HepG2 (cell line): ENCODE results near the gene FECH. TPM values are rescaled to one million over a fixed set of nuclear protein-coding genes. Genes with fewer than 3 reads are reported as not detected.

Source experiments
- ATAC-seq: fragments of 200-7000 bp; cut with Tn5 transposase; 3 replicates; pipeline ENCODE4 v1.9.1; 2020; ENCODE audit warnings: mild to moderate bottlenecking, moderate library complexity
- BruUV-seq: library from RNA; stranded (reverse); fragments of 400-500 nt; replicated peaks from 2 replicates; lab custom pipeline; 2021; lab: Mats Ljungman, UMichigan
- CTCF ChIA-PET: fragments of 300-600 bp; formaldehyde crosslinking; extraction: SDS; loops from one replicate; lab custom pipeline; 2021; ENCODE audit warnings: low total read pairs, inconsistent platforms, low intra/inter-chr PET ratio; lab: Yijun Ruan, JAX
- POLR2A ChIA-PET: fragments of 350-600 bp; sonication (Branson Sonifier 250); formaldehyde crosslinking; loops from one replicate; lab custom pipeline; 2020; ENCODE audit warnings: antibody characterized with exemption, inconsistent platforms; lab: Yijun Ruan, JAX
- DNase-seq: peaks from one replicate; pipeline ENCODE4 v3.0.0-alpha.2; 2015; ENCODE audit warnings: low spot score
- FAIRE-seq: peaks from 3 replicates; lab custom pipeline; 2011; peaks lifted over from hg19 to GRCh38; lab: Jason Lieb, UNC
- H2AFZ ChIP-seq: one replicate; pipeline ENCODE4 v1.6.1; 2011; ENCODE audit warnings: low read length, inconsistent platforms
- H3K27ac ChIP-seq: fragments of 300-600 bp; 3 replicates; pipeline ENCODE4 v1.8.0; 2011; ENCODE audit warnings: mixed run types, mild to moderate bottlenecking, mixed read lengths, low read length, inconsistent platforms; ENCODE audit not compliant: insufficient read depth; ENCODE audit errors: extremely low read length
- H3K27me3 ChIP-seq, 2 experiments: fragments of 200-600 bp in 1 of 2; 2 replicates in 1 of 2; 3 replicates in 1 of 2; pipeline versions ENCODE4 v1.6.0 to v1.8.0; 2011; ENCODE audit warnings: low read length in 2 of 2, mild to moderate bottlenecking in 2 of 2, moderate library complexity in 2 of 2, inconsistent platforms in 1 of 2; ENCODE audit not compliant: insufficient read depth in 2 of 2, control insufficient read depth in 1 of 2
- H3K36me3 ChIP-seq, 2 experiments: fragments of 200-600 bp in 1 of 2; replicated peaks in 1 of 2; 2 replicates in 1 of 2; 3 replicates in 1 of 2; pipeline versions ENCODE4 v1.5.1 to v1.8.0; 2011; ENCODE audit warnings: low read length in 2 of 2, inconsistent platforms in 1 of 2; ENCODE audit not compliant: insufficient read depth in 2 of 2, control insufficient read depth in 1 of 2
- H3K4me1 ChIP-seq: 2 replicates; pipeline ENCODE4 v1.5.1; 2012; ENCODE audit warnings: low read length, inconsistent platforms; ENCODE audit not compliant: insufficient read depth
- H3K4me2 ChIP-seq: 2 replicates; pipeline ENCODE4 v1.6.0; 2011; ENCODE audit warnings: low read depth, low read length, inconsistent platforms
- H3K4me3 ChIP-seq, 3 experiments: fragments of 200-600 bp in 1 of 3; sonication (generic), shearing (Covaris generic) in 1 of 3; replicated peaks in 1 of 3; 2 replicates each; pipeline ENCODE4 v1.5.1; 2011 to 2016; ENCODE audit warnings: low read length in 3 of 3, inconsistent platforms in 2 of 3, low read depth in 2 of 3, mild to moderate bottlenecking in 2 of 3, control low read depth in 1 of 3, mixed read lengths in 1 of 3; ENCODE audit not compliant: insufficient read depth in 1 of 3
- H3K79me2 ChIP-seq: one replicate; pipeline ENCODE4 v1.6.1; 2011; ENCODE audit warnings: low read length, inconsistent platforms; ENCODE audit not compliant: insufficient read depth
- H3K9ac ChIP-seq: 2 replicates; pipeline ENCODE4 v1.6.0; 2011; ENCODE audit warnings: mild to moderate bottlenecking, low read depth, low read length, inconsistent platforms; ENCODE audit not compliant: insufficient read depth
- H3K9me3 ChIP-seq: 2 replicates; pipeline ENCODE4 v1.5.1; 2012; ENCODE audit warnings: mild to moderate bottlenecking, low read length
- H4K20me1 ChIP-seq: 2 replicates; pipeline ENCODE4 v1.6.0; 2011; ENCODE audit warnings: inconsistent platforms, mild to moderate bottlenecking, low read length, moderate library complexity; ENCODE audit not compliant: insufficient read depth
- GPN1 ChIP-seq: sonication (generic); formaldehyde crosslinking; IDR thresholded peaks from 2 replicates; pipeline ENCODE4 v1.5.1; 2020; ENCODE audit warnings: missing genetic modification reagents, borderline replicate concordance
- KLF12 ChIP-seq: sonication (generic); formaldehyde crosslinking; IDR thresholded peaks from 2 replicates; pipeline ENCODE4 v1.4.0; 2020; ENCODE audit warnings: missing genetic modification reagents, borderline replicate concordance
- PRMT3 ChIP-seq: sonication (generic); formaldehyde crosslinking; IDR thresholded peaks from 2 replicates; pipeline ENCODE4 v1.8.1; 2022; ENCODE audit warnings: low read depth, mild to moderate bottlenecking, moderate library complexity, missing genetic modification reagents, borderline replicate concordance
- RNF219 ChIP-seq: sonication (generic); formaldehyde crosslinking; IDR thresholded peaks from 2 replicates; pipeline ENCODE4 v1.5.0; 2020; ENCODE audit warnings: mild to moderate bottlenecking, missing genetic modification reagents
- SNAI1 ChIP-seq: sonication (generic); formaldehyde crosslinking; IDR thresholded peaks from 2 replicates; pipeline ENCODE4 v1.5.0; 2020; ENCODE audit warnings: mild to moderate bottlenecking, missing genetic modification reagents, borderline replicate concordance
- THAP9 ChIP-seq: sonication (generic); formaldehyde crosslinking; IDR thresholded peaks from 2 replicates; pipeline ENCODE4; 2020; ENCODE audit warnings: missing genetic modification reagents, mild to moderate bottlenecking, borderline replicate concordance
- ZNF24 ChIP-seq: fragments of 450-650 bp; IDR thresholded peaks from 2 replicates; pipeline ENCODE4 v1.6.1; 2017; ENCODE audit warnings: antibody characterized with exemption, mild to moderate bottlenecking
- ZNF33A ChIP-seq: sonication (generic); formaldehyde crosslinking; IDR thresholded peaks from 2 replicates; pipeline ENCODE4 v1.5.1; 2020; ENCODE audit warnings: missing genetic modification reagents, mild to moderate bottlenecking, moderate library complexity, borderline replicate concordance
- ZNF430 ChIP-seq: sonication (generic); formaldehyde crosslinking; IDR thresholded peaks from 2 replicates; pipeline ENCODE4 v1.9.0; 2021; ENCODE audit warnings: mild to moderate bottlenecking, missing genetic modification reagents
- ZNF460 ChIP-seq: sonication (generic); formaldehyde crosslinking; IDR thresholded peaks from 2 replicates; pipeline ENCODE4 v1.5.1; 2020; ENCODE audit warnings: missing genetic modification reagents, mild to moderate bottlenecking, borderline replicate concordance
- ZNF691 ChIP-seq: sonication (generic); formaldehyde crosslinking; IDR thresholded peaks from 2 replicates; pipeline ENCODE4 v1.4.0; 2020; ENCODE audit warnings: missing genetic modification reagents, low read depth, mild to moderate bottlenecking, borderline replicate concordance
- ZNF746 ChIP-seq: sonication (generic); formaldehyde crosslinking; IDR thresholded peaks from 2 replicates; pipeline ENCODE4 v1.8.0; 2022; ENCODE audit warnings: mild to moderate bottlenecking, missing genetic modification reagents
- WGBS: methylation state at CpG from one replicate; pipeline ENCODE4 v1.1.6; 2017; ENCODE audit warnings: low lambda C conversion rate; 5-methylcytosine and 5-hydroxymethylcytosine counted together
- in situ Hi-C: cut with HindIII; loops from 2 replicates; pipeline ENCODE4 v1.10.0; 2017; ENCODE audit warnings: low pct_unique_long_range_greater_than_20kb; ENCODE audit not compliant: extremely low pct_ligation_motif_present
- intact Hi-C: fragments of 100-400 bp; cut with micrococcal nuclease; formaldehyde crosslinking; loops from one replicate; pipeline ENCODE4 v1.10.0; 2022; ENCODE audit not compliant: unreplicated experiment
- polyA plus RNA-seq, 8 experiments: library from polyadenylated mRNA; depleted of rRNA in 3 of 8; stranded (reverse) in 7 of 8; unstranded in 1 of 8; fragments of >200 nt; fragmentation: Illumina TruSeq in 4 of 8; extraction: Trizol in 4 of 8; gene quantifications; 2 replicates each; pipeline versions ENCODE4 v1.2.1 to v1.2.3, GENCODE V29; 2011 to 2016; ENCODE audit warnings: low read depth in 4 of 8, missing spikeins in 1 of 8, mixed read lengths in 1 of 8; ENCODE audit not compliant: insufficient read depth in 1 of 8
- total RNA-seq, 5 experiments: library from RNA; depleted of rRNA; stranded (reverse); fragments of >200 nt; fragmentation: Illumina TruSeq; extraction: Trizol; gene quantifications; 2 replicates each; pipeline ENCODE4 v1.2.3, GENCODE V29; 2016; ENCODE audit warnings: low read depth in 1 of 5
- TF ChIP-seq, protein P1 (sequence below): sonication (generic); formaldehyde crosslinking; IDR thresholded peaks from 2 replicates; pipeline ENCODE4 v1.4.0; 2020; ENCODE audit warnings: missing genetic modification reagents, mild to moderate bottlenecking, borderline replicate concordance
- TF ChIP-seq, protein P2 (sequence below): IDR thresholded peaks from 2 replicates; pipeline ENCODE4 v1.6.1; 2016; ENCODE audit warnings: mild to moderate bottlenecking, missing biosample characterization, missing genetic modification reagents

The FECH gene
- total and polyA plus RNA-seq, 2 of the 13 experiments (the other 11 are each of a cell fraction or from before 2014, with no cell fraction given): 14.7 to 21.9 TPM

DNA sequence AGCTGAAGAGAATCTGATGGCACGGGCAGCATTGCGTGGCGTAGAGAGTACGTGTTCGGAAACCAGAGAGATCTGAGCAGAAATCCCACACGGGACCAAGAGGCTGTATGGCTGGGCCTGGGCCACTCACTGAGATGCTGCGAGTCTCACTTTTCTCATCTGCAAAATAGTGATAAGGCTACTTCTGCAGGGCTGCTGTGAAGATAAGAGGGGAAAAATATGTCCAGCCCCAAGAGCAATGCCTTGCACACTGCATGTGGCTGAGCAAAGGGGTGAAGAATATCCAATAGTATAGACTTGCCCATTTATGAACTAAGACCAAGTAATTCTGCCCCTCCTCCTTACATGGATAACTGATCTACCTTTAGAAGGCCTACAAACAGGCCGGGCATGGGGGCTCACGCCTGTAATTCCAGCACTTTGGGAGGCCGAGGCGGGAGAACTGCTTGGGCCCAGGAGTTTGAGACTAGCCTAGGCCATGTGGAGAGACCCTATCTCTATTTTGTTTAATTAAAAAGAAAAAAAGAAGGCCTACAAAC lies 3.1 kb downstream of the FECH start:
- Histone ChIP-seq H3K9me3 (no peaks in the 10 kb centered on the region), H3K36me3 (no peaks in the 10 kb centered on the region; a peak in 1 of 5 replicates), H3K4me3 (no peak overlapping the region), H2AFZ (no peak overlapping the region), H3K27me3 (no peaks in the 10 kb centered on the region), H3K79me2 (no peaks in the 10 kb centered on the region), H4K20me1 (no peaks in the 10 kb centered on the region), H3K27ac (no peak overlapping the region), H3K4me1 (peaks cover 13% of the 10 kb centered on the region), H3K9ac (no peak overlapping the region), H3K4me2 (no peak overlapping the region)
- DNase-seq: no peak
- intact Hi-C loops (no loop called here), in situ Hi-C loops (no loop called here)
- FAIRE-seq: no peak
- ATAC-seq: no peak
- POLR2A ChIA-PET: no interaction called here
- CTCF ChIA-PET: no interaction called here
- 94% methylated on average over 11 of the region's 11 CpGs for WGBS
- BruUV-seq: no TSS peak
- TF ChIP-seq ZNF691 (CRISPR knock-in tag) (no peak), ZNF460 (no peak), GPN1 (CRISPR knock-in tag) (no peak), THAP9 (no peak), ZNF24 (no peak), PRMT3 (CRISPR knock-in tag) (no peak), SNAI1 (CRISPR knock-in tag) (no peak), ZNF33A (CRISPR knock-in tag) (no peak), ZNF430 (CRISPR knock-in tag) (no peak), KLF12 (no peak), RNF219 (CRISPR knock-in tag) (no peak), ZNF746 (CRISPR knock-in tag) (no peak)
- TF ChIP-seq, protein P1, sequence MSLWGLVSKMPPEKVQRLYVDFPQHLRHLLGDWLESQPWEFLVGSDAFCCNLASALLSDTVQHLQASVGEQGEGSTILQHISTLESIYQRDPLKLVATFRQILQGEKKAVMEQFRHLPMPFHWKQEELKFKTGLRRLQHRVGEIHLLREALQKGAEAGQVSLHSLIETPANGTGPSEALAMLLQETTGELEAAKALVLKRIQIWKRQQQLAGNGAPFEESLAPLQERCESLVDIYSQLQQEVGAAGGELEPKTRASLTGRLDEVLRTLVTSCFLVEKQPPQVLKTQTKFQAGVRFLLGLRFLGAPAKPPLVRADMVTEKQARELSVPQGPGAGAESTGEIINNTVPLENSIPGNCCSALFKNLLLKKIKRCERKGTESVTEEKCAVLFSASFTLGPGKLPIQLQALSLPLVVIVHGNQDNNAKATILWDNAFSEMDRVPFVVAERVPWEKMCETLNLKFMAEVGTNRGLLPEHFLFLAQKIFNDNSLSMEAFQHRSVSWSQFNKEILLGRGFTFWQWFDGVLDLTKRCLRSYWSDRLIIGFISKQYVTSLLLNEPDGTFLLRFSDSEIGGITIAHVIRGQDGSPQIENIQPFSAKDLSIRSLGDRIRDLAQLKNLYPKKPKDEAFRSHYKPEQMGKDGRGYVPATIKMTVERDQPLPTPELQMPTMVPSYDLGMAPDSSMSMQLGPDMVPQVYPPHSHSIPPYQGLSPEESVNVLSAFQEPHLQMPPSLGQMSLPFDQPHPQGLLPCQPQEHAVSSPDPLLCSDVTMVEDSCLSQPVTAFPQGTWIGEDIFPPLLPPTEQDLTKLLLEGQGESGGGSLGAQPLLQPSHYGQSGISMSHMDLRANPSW (CRISPR knock-in tag): no peak
- TF ChIP-seq, protein P2, sequence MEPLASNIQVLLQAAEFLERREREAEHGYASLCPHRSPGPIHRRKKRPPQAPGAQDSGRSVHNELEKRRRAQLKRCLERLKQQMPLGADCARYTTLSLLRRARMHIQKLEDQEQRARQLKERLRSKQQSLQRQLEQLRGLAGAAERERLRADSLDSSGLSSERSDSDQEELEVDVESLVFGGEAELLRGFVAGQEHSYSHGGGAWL (CRISPR knock-in tag): no peak
